KMS-11 (cell line): Measurements from ENCODE around the gene ACMSD.

Experiments used
- H2AFZ ChIP-seq: fragments of 200-600 bp; sonication (generic); 2 replicates; pipeline ENCODE4 v1.6.1; 2016; ENCODE audit warnings: antibody characterized with exemption, mixed run types, low read depth
- H3K27ac ChIP-seq: fragments of 200-600 bp; sonication (generic); 2 replicates; pipeline ENCODE4 v1.6.1; 2016; ENCODE audit warnings: mild to moderate bottlenecking, mixed run types
- H3K27me3 ChIP-seq: fragments of 200-600 bp; sonication (generic); 2 replicates; pipeline ENCODE4 v1.6.1; 2017; ENCODE audit warnings: mild to moderate bottlenecking, low read depth, mixed run types, moderate library complexity; ENCODE audit not compliant: insufficient read depth
- H3K36me3 ChIP-seq: fragments of 200-600 bp; sonication (generic); 2 replicates; pipeline ENCODE4 v1.6.1; 2017; ENCODE audit warnings: mild to moderate bottlenecking, mixed run types; ENCODE audit not compliant: insufficient read depth
- H3K4me1 ChIP-seq: fragments of 200-600 bp; sonication (generic); 2 replicates; pipeline ENCODE4 v1.6.1; 2016; ENCODE audit warnings: mild to moderate bottlenecking, low read depth, mixed run types; ENCODE audit not compliant: poor library complexity, severe bottlenecking
- H3K4me2 ChIP-seq: fragments of 200-600 bp; sonication (generic); 2 replicates; pipeline ENCODE4 v1.7.0; 2016; ENCODE audit warnings: mild to moderate bottlenecking, mixed run types
- H3K4me3 ChIP-seq: fragments of 200-600 bp; sonication (generic); IDR thresholded peaks from 2 replicates; pipeline ENCODE4 v1.6.1; 2017; ENCODE audit warnings: low read depth, low read length, mixed read lengths; ENCODE audit not compliant: insufficient read depth
- H3K79me2 ChIP-seq: fragments of 200-600 bp; sonication (generic); 2 replicates; pipeline ENCODE4 v1.6.1; 2016; ENCODE audit warnings: low read depth, mixed run types; ENCODE audit not compliant: insufficient read depth
- H3K9ac ChIP-seq: fragments of 200-600 bp; sonication (generic); 2 replicates; pipeline ENCODE4 v1.6.1; 2016; ENCODE audit warnings: mild to moderate bottlenecking, mixed run types
- H4K20me1 ChIP-seq: fragments of 200-600 bp; sonication (generic); 2 replicates; pipeline ENCODE4 v1.6.1; 2016; ENCODE audit warnings: mild to moderate bottlenecking, mixed run types; ENCODE audit not compliant: insufficient read depth
- CTCF ChIP-seq: fragments of 200-600 bp; sonication (generic); conservative IDR thresholded peaks from 2 replicates; pipeline ENCODE4 v1.6.1; 2017; ENCODE audit warnings: low read depth, mild to moderate bottlenecking, antibody characterized with exemption, low read length, moderate library complexity, mixed read lengths

Gene ACMSD

GRCh38 chr2:134815741-134816140 is 22.7 kb upstream of the ACMSD start:
- TF ChIP-seq CTCF = no peak

DNA sequence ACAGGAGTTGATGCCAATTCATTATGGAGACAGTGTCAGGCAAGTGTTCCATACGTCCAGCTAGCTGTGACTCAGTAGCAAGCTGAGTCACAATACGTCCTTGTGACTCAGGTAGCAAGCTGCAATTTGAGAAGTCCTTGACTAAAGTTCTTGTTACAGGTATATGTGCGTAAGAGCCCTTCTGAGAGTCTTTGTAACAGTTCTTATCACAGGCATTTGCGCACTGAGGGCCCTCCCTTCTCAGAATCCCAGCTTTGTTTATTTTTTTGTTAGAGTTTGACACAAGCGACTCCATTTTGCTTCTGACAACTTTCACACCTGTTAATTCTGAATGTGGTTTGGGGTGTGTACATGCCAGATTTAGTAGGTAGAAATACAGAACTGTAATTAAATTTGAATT is 20.1 kb upstream of the ACMSD start:
- no peaks in the 10 kb centered on the region for H3K79me2 ChIP-seq
- no peak overlapping the region for H3K9ac ChIP-seq
- TF ChIP-seq CTCF = no peak
- H2AFZ ChIP-seq = no peak overlapping the region
- H3K4me1 ChIP-seq = no peaks in the 10 kb centered on the region
- H3K4me2 ChIP-seq = no peak overlapping the region
- no peaks in the 10 kb centered on the region for H4K20me1 ChIP-seq
- no peak overlapping the region for H3K27ac ChIP-seq
- H3K4me3 ChIP-seq = no peak overlapping the region
- H3K27me3 ChIP-seq = no peaks in the 10 kb centered on the region
- H3K36me3 ChIP-seq = no peaks in the 10 kb centered on the region

More at GRCh38 chr2:134815741-134816140, 22.7 kb upstream of the ACMSD start:
- Histone ChIP-seq H2AFZ (no peak overlapping the region), H3K36me3 (no peaks in the 10 kb centered on the region), H3K27ac (no peak overlapping the region), H3K79me2 (no peaks in the 10 kb centered on the region), H3K9ac (no peak overlapping the region), H3K4me1 (no peaks in the 10 kb centered on the region), H3K4me2 (no peak overlapping the region), H4K20me1 (no peaks in the 10 kb centered on the region), H3K27me3 (no peaks in the 10 kb centered on the region), H3K4me3 (no peak overlapping the region)

- H3K79me2 ChIP-seq = no peaks in the 10 kb centered on the region
- H3K27ac ChIP-seq = no peak overlapping the region
- H3K9ac ChIP-seq = no peak overlapping the region
- no peaks in the 10 kb centered on the region for H3K4me1 ChIP-seq
- H3K27me3 ChIP-seq = no peaks in the 10 kb centered on the region
- no peaks in the 10 kb centered on the region for H3K36me3 ChIP-seq
- H3K4me2 ChIP-seq = no peak overlapping the region
- no peak for TF ChIP-seq CTCF
- H4K20me1 ChIP-seq = no peaks in the 10 kb centered on the region
- no peak overlapping the region for H3K4me3 ChIP-seq
- H2AFZ ChIP-seq = no peak overlapping the region
Measured at GRCh38 chr2:134819334-134819733, 19.1 kb upstream of the ACMSD start.

DNA sequence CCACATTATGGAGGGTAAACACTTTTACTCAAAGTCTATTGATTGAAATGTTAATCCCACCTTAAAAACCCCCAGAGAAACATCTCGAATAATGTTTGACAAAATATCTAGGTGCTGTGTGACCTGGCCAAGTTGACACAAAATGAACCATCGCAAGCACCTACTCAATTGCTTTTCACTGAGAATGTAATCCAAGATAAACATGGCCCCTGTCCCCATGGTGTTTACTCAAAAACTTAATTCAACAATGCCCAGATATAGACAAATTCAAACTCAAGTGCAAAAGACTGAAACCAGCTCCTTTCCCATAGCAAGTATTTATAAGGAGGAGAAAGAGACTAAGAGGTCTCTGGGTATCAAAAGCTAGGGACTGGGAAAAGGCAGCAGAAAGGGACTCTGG is 15.0 kb upstream of the ACMSD start:
- no peaks in the 10 kb centered on the region for H3K79me2 ChIP-seq
- H3K4me2 ChIP-seq = no peak overlapping the region
- TF ChIP-seq CTCF = no peak
- H4K20me1 ChIP-seq = no peaks in the 10 kb centered on the region
- H3K4me3 ChIP-seq = no peak overlapping the region
- H3K36me3 ChIP-seq = no peaks in the 10 kb centered on the region
- H3K27ac ChIP-seq = no peak overlapping the region
- no peaks in the 10 kb centered on the region for H3K4me1 ChIP-seq
- H3K27me3 ChIP-seq = no peaks in the 10 kb centered on the region
- no peak overlapping the region for H3K9ac ChIP-seq
- H2AFZ ChIP-seq = no peak overlapping the region
